HG03521 (cell line): ENCODE data around the gene PLS1.
A peak's percentile ranks its signal among the peaks of the same experiment; 100 is the strongest.
"Not testable (repeated sequence)": the region's sequence is repeated elsewhere in the genome, so short reads cannot be mapped to it uniquely, and the experiment has no call there.

Source experiments
- ATAC-seq: cut with Tn5 transposase; IDR thresholded peaks from one replicate; pipeline ENCODE4 v1.9.1; 2021; ENCODE audit warnings: mild to moderate bottlenecking, moderate library complexity; ENCODE audit not compliant: unreplicated experiment

PLS1 gene, protein sequence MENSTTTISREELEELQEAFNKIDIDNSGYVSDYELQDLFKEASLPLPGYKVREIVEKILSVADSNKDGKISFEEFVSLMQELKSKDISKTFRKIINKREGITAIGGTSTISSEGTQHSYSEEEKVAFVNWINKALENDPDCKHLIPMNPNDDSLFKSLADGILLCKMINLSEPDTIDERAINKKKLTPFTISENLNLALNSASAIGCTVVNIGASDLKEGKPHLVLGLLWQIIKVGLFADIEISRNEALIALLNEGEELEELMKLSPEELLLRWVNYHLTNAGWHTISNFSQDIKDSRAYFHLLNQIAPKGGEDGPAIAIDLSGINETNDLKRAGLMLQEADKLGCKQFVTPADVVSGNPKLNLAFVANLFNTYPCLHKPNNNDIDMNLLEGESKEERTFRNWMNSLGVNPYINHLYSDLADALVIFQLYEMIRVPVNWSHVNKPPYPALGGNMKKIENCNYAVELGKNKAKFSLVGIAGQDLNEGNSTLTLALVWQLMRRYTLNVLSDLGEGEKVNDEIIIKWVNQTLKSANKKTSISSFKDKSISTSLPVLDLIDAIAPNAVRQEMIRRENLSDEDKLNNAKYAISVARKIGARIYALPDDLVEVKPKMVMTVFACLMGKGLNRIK

DNA sequence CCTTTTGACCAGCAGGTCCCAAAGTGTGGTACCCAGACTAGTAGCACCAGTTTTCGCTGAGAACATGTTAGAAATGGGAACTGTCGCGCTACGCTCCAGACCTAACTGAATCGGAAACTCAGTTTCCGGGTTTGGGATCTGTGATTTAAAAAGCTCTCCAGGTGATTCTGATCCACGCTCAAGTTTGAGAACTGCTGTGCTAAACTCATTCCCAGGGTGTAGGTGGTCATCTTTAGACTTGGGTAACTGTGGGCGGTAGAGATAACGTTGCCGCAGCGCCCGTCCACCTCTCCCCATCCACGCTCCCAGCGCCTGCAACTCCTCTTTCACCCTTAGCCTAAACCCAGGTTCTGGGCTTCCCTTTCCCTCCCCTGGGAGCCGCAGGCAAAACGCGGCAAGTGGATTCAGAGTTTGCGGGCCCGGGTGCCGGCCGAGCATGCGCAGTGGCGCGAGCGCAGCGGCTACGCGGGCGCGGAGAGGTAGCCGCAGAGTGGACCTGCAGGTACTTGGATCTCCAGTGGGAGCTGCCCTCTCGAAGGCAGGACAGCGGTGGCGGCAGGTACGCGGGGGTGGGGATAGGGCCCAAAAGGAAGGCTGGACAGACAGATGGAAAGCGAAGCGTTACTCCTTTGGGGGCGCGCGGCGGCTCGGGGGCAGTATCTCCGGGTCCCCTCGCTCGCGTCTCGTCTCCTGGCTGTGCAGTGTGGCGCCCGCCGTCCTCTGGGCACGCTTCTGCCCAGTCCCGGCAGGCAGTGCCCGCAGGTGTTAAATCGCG lies at the start of gene PLS1:
TSS of gene PLS1 (plus strand) at position 443 of the 775 bp plus-strand sequence. CDS start 67,845 bp downstream, outside the sequence.
- ATAC-seq: peak; percentile 78

DNA sequence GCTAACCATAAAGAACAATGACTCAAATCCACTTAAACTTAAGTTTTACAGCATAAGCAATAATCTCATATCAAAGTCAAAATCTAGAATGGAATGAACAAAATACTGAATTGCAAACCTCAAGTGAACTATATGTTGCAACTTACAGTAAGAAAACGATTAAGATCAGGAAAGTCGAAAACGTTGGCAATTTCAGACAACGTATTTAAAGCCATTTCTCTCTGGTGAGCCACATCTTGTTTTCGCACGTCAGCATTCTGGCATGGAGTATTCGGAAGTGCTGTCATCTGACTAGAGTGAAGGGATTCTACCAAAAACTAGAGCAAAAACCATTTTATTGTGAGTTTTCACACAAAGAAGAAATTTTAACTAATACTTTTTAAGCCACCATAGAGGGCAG lies 46.2 kb upstream of the PLS1 start:
- ATAC-seq: no peak

DNA sequence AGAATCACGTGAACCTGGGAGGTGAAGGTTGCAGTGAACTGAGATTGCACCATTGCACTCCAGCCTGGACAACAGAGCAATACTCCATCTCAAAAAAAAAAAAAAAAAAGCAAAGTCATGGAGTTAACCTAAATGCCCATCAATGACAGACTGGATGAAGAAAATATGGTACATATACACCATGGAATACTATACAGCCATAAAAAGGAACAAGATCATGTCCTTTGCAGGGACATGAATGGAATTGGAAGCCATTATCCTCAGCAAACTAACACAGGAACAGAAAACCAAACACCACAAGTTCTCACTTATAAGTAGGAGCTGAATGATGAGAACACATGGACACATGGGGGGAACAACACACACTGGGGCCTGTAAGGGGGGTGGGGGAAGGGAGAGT lies 43.6 kb upstream of the PLS1 start:
- not testable (repeated sequence) for ATAC-seq

DNA sequence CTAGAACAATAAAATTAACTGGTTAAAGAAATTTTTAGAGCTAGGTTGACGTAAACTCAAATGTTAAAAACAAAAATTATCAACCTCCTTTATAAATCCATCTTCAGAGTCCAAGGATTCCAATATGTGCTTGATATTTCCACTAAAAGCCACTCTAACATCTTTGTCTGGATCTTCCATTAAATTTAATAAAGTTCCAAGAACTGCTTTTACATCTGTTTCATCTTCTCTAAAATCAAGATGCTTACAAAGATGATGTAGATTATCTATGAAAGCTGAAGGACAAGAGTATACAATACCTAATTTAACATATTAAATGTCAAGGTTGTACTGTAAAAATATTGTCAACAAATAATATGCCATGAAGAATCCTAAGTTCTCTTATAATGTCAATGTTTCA lies 42.5 kb upstream of the PLS1 start:
- no peak for ATAC-seq

DNA sequence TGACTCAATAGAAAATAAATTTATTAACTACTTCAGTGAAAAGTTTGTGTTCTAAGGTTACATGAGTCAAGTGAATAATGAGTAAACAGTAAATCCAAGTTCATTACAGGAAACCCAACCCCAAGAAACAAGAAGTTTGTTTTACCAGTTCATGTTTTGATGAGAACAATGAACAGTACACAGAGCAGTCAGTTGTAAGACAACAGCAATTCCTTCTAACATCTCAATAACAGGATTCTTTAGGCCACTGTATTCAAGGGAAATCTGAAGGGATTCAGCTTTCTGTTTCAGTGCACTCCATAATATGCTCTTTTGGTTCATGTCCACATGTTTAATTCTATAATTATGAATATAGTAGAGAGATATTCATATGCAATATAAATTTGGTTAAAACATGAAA lies 36.1 kb upstream of the PLS1 start:
- no peak for ATAC-seq

DNA sequence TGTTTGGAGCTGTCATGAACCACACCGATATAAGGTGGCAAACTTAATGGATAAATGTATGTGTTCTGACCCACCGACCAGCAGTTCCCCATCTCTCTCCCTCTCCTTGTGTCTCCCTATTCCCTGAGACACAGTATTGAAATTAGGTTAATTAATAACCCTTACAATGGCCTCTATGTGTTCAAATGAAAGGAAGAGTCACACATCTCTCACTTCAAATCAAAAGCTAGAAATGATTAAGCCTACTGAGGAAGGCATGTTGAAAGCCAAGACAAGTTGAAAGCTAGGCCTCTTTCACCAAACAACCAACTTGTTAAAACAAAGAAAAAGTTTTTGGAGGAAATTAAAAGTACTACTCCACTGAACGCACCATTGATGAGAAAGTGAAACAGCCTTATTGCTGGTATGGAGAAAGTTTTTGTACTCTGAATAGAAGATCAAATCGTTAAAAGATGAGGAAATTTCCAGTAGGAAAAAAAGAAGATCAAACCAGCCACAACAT lies 32.6 kb upstream of the PLS1 start:
- ATAC-seq: no peak

DNA sequence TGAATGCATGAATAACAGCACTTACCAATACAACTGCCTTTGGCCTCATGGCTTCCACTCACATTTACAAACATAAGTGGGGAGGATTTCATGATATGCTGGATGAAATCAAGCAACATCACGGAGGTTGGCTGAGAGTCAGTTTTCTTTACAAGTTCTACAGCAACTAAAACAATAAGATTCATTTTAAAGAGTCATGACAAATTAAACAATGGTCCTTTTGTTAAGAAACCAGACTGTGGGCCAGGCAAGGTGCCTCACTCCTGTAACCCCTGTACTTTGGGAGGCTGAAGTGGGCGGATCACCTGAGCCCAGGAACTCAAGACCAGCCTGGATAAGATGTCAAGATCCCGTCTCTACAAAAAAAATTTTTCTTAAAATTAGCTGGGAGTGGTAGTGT lies 30.1 kb upstream of the PLS1 start:
- no peak for ATAC-seq

DNA sequence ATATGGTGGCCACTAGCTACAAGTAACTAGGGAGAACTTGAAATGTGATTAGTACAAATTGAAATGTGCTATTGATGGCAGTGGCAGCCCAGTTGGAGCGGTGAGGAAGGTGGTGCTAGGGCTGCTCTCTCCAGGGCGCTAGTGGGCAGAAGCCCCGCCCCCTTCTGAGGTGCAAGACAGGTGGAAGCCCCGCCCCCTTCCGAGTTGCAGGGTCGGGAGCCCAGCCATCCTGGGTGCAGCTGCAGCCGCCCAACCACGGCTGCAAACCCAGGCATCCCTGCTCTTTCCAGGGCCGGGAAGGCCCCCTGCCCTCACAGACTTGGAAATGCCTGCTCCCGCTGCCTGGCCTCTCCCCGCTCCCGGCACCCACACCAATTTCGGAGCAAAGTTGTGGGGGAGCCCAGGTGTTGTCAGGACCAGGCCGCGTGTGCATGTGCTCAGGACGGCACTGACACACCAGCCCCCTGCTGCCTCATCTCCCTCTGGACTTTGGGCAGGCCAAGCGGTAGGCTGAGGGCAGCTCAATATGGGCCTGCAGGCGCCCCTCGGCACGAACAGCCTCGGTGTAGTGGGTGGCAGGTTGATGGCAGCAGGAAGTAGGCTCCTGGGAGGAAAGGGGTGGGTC lies 27.7 kb upstream of the PLS1 start:
- no peak for ATAC-seq

DNA sequence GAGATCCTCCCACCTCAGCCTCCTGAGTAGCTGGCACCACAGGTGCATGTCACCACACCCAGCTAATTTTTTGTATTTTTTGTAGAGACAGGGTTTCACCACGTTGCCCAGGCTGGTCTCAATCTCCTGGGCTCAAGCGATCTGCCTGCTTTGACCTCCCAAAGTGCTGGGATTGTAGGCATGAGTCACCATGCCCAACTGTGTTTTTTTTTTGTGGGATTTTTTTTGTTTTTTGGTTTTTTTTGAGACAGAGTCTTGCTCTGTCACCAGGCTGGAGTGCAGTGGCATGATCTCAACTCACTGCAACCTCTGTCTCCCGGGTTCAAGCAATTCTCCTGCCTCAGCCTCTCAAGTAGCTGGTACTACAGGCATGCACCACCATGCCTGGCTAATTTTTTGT lies 26.8 kb upstream of the PLS1 start:
- not testable (repeated sequence) for ATAC-seq

DNA sequence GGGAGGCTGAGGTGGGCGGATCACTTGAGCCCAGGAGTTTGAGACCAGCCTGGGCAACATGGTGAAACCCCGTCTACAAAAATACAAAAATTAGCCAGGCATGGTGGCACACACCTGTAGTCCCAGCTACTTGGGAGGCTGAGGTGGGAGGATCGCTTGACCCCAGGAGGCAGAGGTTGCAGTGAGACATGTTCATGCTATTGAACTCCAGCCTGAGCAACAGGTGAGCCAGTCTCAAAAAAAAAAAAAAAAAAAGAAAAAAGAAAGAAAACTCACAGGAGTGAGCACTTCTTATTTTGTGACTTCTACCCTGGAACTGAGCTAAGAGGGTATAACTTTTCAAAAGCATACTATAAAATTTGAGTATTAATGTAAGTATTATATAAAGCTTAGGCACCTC lies 22.0 kb upstream of the PLS1 start:
- not testable (repeated sequence) for ATAC-seq

DNA sequence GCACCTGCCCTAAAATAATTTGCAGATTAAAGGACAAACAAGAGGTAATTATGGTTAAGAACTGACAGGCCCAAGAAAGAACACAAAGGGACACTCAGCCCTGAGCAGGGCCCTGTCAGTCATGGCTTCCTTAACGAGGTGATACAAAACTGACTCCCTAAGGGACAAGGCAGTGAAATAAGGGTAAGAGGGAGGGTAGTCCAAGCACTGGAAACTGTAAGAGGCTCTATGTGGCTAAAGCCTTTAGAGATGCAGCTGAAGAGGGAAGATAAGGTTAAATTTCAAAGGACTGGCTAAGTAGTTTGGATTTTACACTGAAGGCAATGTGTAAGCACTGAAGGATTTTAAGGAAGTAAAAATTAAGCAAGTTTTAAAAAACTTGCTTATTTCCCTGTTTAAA lies 21.5 kb upstream of the PLS1 start:
- no peak for ATAC-seq

DNA sequence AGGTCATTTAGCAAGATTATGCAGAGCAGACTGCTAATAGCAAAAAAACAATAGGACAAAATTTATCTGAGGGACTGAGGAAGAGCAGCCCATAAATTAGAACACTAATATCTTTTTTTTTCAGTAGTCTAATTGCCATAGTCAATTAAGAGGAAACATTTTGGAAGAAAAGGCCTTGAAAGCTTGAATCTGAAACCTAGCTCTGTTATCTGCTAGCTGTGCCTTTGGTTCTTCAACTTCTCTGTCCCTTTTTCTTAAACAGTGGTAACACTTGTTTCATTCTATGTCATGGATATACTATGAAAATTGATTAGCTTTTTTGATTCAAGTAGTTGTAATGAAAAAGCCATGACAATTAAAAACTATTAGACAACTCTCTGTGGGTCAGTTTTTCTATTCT lies 19.4 kb upstream of the PLS1 start:
- ATAC-seq: no peak

DNA sequence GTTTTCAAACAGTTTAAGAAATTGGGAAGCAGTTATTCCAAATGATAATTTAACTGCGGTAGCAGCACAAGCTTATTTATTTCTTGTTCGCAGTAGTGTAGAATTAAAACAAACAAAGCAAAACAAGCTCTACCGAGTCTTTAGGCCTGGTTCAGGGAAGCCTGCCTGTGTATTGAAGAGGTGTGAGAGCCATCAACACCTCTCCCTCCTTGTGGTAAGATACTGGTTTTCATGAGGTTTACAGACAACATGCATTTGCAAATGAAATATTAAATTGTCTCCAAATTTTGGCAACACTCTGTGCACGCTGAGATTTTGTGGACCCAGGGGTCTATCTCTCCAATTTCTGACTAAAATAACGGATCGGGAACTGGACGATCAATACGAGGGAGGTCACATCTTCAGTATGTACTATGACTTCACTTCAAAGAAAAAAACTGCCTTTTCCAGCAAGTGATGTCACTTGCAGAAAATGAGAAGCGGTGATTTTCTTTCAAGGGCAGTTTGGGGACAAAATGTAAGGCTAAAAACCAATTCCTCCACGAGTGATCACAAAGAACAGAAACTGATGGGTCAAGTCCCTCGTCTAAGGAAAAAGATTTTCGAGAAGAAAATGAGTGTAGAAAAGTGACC lies 18.4 kb upstream of the PLS1 start:
- ATAC-seq: no peak

DNA sequence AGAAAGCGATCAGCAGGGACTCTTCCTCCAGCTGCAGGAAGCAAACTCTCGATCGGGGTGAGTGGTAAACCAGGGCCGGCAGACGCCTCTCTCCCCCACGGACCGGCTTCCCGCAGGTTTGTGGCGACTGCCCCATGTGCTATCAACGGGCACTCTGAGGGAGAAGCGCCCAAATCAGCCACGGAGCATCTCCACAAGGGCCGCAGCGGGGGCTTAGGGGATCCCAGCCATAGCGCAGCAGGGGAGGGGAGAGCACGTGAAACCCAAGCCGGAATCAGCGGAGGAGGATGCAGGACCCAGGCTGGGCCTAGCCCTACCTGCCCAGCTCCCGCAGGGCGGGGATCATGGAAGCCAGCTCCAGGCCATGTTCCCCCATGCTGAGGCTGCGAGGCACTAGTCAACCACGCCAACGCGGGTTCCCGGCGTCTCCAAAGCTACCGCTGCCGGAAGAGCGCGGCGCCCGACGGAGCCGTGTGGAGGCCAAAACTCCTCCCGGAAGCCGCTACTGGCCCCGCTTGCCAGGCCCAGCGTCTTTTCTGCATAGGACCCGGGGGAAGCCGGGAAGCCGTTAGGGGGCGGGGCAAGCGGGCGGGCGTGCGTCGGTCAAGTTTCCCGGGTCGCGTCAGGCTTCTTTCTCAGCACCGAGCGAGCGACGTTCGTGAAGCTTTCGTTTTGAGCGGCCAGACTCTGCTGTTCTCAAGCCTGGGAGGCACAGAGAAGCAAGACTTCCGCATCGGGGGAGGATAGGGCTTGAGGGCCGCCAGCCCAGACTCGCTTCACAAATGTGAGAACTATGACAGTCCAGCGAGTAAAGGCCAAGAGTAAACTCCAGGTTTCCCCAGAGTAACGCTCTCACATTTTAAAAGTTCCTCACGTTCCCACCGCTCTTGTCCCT lies 17.6 kb upstream of the PLS1 start, which contains the start of gene ATR:
TSS of gene ATR (minus strand) at position 405 of the 895 bp plus-strand sequence. CDS start at position 376, 29 bp downstream.
- ATAC-seq: peak; percentile 95

DNA sequence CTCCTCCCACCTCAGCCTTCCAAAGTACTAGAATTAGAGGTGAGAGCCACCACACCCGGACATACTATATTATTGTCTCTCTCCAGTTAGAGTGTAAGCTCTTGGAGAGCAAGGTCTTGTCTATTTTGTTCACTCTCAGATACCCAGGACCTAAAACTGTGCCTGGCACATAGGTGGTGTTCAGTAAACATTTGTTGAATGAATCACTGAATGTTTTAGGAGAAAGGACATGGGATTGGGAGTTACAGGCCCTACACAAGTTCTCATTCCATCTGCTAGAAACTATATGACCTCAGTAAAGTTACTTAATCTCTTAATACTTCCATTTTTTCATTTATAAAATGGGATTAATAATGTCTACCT lies 16.2 kb upstream of the PLS1 start:
- ATAC-seq: no peak

DNA sequence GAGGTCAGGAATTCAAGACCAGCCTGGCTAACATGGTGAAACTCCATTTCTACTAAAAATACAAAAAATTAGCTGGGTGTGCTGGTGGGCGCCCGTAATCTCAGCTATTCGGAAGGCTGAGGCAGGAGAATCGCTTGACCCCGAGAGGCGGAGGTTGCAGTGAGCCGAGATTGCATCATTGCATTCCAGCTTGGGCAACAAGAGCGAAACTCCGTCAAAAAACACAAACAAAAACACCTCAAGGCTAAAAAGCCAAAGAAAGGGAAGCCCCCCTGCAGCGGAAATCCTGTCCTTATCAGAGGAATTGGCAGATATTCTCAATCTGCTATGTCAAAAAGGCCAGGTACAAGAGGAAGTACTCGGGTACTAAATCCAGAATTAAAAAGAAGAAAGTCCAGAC lies 15.1 kb upstream of the PLS1 start:
- ATAC-seq: not testable (repeated sequence)

DNA sequence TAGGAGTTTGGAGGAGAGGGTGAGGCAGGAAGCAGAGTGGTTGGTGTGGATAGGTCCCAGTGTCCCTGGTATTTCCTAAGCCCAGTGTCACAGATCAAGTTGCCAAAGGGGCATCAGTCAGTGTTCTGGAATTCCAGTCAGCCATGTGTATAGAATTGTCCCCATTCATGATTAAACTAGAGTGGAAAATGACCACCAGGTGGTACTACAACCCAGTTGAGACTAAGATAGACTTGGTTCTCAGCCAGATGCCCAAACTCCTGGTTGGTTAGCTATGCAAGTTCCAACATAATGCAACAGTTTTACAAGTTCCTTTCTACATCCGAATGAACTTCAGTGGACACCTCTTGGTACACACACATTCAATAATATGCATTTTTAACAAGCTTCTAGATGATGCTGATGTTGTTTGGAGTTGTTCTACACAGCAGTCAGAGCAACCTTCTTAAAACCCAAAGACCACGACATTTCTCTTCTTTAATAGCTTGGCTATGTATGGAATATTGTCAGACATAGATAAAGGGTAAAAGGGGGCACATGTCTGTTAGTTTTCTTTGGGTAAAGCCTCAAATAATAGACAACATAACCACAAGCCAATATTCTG lies 9.3 kb upstream of the PLS1 start:
- ATAC-seq: peak; percentile 57

DNA sequence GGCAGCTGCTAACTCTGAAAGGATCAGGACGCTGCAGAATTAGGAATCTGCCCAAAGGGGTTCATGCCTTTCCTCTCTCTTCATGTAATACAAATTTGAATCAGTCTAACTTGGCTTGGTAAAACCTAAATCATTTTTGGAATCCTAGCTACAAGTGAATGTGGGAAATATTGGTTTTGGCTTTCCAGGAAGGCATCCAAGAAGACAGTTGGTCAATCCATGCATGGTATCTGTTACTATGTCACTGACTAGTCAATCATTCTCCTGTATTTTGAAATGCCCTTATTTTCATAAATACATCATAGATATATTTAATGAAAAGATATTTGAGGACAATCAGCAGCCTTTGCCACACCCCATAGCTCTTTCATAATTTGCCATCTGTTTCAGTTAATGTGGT lies 7.5 kb upstream of the PLS1 start:
- ATAC-seq: no peak

DNA sequence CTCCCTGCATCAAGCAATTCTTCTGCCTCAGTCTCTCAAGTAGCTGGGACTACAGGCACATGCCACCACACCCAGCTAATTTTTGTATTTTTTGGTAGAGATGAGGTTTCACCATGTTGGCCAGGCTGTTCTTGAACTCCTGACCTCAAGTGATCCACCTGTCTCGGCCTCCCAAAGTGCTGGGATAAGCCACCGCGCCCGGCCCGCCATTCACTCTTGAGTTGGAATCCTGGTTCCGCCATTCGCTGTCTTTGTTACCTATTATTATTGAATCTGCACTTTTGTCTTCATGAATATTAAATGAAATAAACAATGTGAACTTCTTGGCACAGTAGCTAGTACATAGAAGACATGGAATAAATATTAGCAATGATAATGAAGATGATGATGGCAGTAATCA lies 3.9 kb upstream of the PLS1 start:
- not testable (repeated sequence) for ATAC-seq
